ENCODE data around the gene AK5. TPM values are rescaled to one million over a fixed set of nuclear protein-coding genes. Genes with fewer than 3 reads are reported as not detected.

AK5 gene
- total and polyA plus RNA-seq, 9 donors: 0.45 to 3.5 (median 0.82) TPM; not detected in 2

GRCh38 chr1:77499466-77499865, 217.6 kb downstream of the AK5 start:
- WGBS, 3 donors: 88 to 97% (median 91%) methylated on average over 5 of the region's 5 CpGs
- Histone ChIP-seq H3K9me3 (no peaks in the 10 kb centered on the region), H3K4me1 (ENCODE audit: insufficient read depth) (no peaks in the 10 kb centered on the region), H3K27ac (no peak overlapping the region), H3K36me3 (no peaks in the 10 kb centered on the region), H3K4me3 (no peak overlapping the region), H3K27me3 (no peaks in the 10 kb centered on the region)
- TF ChIP-seq CTCF (IDR thresholded peaks at IDR 0.05) (no peak), POLR2A (IDR thresholded peaks at IDR 0.05) (no peak), EP300 (IDR thresholded peaks at IDR 0.05) (no peak)
- DNase-seq: no peak
- intact Hi-C loops (cut with DNase I): no loop called here

GRCh38 chr1:77504986-77505385, 223.2 kb downstream of the AK5 start:
- H3K4me1 ChIP-seq (ENCODE audit: insufficient read depth): no peaks in the 10 kb centered on the region
- no peak overlapping the region for H3K27ac ChIP-seq
- H3K4me3 ChIP-seq: no peak overlapping the region
- DNase-seq: no peak
- no peaks in the 10 kb centered on the region for H3K9me3 ChIP-seq
- intact Hi-C loops (cut with DNase I): no loop called here
- no peaks in the 10 kb centered on the region for H3K27me3 ChIP-seq
- TF ChIP-seq EP300 (IDR thresholded peaks at IDR 0.05): no peak
- no peak for TF ChIP-seq POLR2A (IDR thresholded peaks at IDR 0.05)
- TF ChIP-seq CTCF (IDR thresholded peaks at IDR 0.05): no peak
- 26 to 44% (median 36%) methylated on average over 4 of the region's 4 CpGs for WGBS, 3 donors
- H3K36me3 ChIP-seq: no peaks in the 10 kb centered on the region

- H3K36me3 ChIP-seq: no peaks in the 10 kb centered on the region
- no peak for DNase-seq
- no peak overlapping the region for H3K4me3 ChIP-seq
- no peaks in the 10 kb centered on the region for H3K9me3 ChIP-seq
- 96 to 98% (median 96%) methylated on average over 4 of the region's 4 CpGs for WGBS, 3 donors
- H3K27ac ChIP-seq: no peak overlapping the region
- TF ChIP-seq CTCF (IDR thresholded peaks at IDR 0.05) (no peak), POLR2A (IDR thresholded peaks at IDR 0.05) (no peak), EP300 (IDR thresholded peaks at IDR 0.05) (no peak)
- intact Hi-C loops (cut with DNase I): no loop called here
- peaks cover 2% of the 10 kb centered on the region for H3K4me1 ChIP-seq (ENCODE audit: insufficient read depth)
- H3K27me3 ChIP-seq: no peaks in the 10 kb centered on the region
Measured at GRCh38 chr1:77506771-77507170, 225.0 kb downstream of the AK5 start.

GRCh38 chr1:77509051-77509492, 227.3 kb downstream of the AK5 start:
- Histone ChIP-seq H3K36me3 (no peaks in the 10 kb centered on the region), H3K27ac (no peak overlapping the region), H3K27me3 (no peaks in the 10 kb centered on the region), H3K4me1 (ENCODE audit: insufficient read depth) (peaks cover 2% of the 10 kb centered on the region), H3K9me3 (no peaks in the 10 kb centered on the region), H3K4me3 (no peak overlapping the region)
- DNase-seq: no peak
- TF ChIP-seq POLR2A (IDR thresholded peaks at IDR 0.05) (no peak), EP300 (IDR thresholded peaks at IDR 0.05) (no peak), CTCF (IDR thresholded peaks at IDR 0.05) (no peak)
- intact Hi-C loops (cut with DNase I): no loop called here
- WGBS, 3 donors: 66 to 73% (median 70%) methylated on average over 3 of the region's 3 CpGs

Measured in ovary (tissue), 9 donors.